GM21447 (cell line): Measurements from ENCODE around the gene TUBB6.

Experiments used
- ATAC-seq: cut with Tn5 transposase; IDR thresholded peaks from one replicate; pipeline ENCODE4 v1.9.1; 2021; ENCODE audit not compliant: unreplicated experiment

TUBB6 gene

DNA sequence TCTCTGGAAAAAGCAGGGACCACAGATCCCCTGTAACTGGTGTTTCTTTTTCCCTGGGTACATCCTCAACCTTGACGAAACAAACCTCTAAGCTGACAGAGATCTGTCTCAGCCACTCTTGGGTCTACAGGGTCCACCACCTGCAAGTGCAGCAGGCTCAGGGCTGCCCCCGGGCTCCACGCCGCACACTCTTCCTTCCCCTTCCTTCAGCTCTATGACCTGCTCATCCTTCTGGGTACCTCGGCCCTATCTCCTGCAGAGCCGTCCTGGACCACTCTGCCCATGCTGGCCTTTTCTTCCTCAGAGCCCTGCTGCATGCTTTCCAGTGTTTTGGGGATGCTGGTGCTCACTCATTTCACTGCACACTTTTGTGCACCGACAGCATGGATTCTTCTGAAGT, 27.5 kb downstream of the TUBB6 start:
- no peak for ATAC-seq

DNA sequence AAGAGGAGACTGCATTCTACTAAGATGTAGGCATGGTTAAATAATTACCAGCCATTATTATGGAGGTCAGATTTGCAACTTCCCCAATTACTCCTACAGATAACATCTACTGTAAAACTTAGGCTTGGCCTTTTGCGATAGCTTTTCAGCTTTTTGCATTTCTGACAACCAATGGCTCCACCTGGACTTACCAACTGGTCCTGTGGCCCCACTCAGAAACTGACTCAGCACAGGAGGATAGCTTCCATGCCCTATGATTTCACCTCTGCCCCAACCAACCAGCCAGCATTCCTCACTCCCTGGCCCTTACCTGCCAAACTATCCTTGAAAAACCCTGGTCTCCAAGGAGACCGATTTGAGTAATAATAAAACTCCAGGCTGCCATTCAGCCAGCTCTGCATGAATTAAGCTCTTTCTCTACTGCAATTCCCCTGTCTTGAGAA, 28.2 kb downstream of the TUBB6 start:
- ATAC-seq: no peak

GRCh38 chr18:12336887-12337286, 28.8 kb downstream of the TUBB6 start:
- no peak for ATAC-seq

DNA sequence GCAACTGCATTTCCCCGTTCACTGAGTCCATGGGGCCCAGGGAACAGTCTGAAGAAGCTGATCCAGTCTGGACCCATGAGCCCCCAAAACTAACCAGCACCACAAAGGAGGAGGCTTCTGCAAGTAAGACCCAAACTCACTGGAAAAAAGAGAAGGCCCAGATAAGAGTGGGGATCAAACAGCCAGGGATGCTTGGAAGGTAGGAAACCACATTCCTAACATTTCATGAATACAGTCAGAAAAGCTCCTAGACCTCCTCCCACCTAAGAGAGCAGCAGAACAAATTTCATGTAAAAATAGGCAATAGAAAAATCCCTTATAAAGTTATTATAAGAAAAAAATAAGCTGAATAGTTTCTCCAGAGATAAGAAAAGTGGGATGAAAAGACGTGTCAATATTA, 30.3 kb downstream of the TUBB6 start:
- ATAC-seq: no peak

DNA sequence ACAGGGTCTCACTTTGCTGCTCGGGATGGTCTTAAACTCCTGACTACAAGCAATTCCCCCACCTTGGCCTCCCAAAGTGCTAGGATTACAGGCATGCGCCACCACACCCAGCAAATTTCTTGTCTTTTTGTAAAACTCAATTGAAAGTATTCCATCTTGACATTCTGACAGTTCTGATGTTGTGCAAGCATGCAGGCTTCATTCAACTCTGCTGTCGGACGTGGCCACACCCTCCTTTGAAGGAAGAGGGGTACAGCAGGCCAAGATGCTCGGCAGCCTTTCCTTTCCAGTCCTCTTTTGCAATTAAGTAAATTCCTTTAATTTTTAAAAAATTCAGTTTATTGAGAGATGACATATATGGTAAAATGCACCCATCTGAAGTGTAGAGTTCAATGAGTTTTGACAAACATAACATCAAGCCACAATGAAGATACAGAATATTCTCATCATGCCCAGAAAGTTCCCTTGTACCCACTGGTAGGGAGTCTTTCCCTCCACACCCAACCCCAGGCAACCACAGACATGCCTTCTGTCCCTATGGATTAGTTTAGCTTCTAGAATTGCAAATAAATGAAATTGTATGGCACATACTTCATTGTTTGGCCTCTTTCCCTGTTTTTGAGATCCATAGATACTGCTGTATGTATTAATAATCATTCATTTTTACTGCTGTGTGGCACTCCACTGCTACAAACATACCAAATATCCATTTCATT, 33.1 kb downstream of the TUBB6 start:
- no peak for ATAC-seq

DNA sequence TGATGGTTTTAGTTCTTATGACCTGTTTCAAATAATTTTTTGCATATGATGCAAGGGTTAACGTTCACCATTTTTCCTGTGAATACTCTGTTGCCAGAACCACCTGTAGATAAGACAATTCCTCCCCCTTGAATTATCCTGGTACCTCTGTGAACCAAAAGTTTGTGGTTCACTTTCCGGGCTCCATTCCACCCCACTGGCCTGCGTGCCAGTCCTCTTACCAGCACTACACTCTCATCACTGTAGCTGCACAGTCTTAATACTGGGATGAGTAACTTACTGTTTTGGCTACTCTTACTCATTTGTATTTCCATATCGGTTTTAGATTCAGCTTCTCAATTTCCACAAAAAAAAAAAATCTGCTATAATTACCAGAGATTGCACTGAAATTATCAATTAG, 34.6 kb downstream of the TUBB6 start:
- no peak for ATAC-seq

- ATAC-seq: no peak
Measured at GRCh38 chr18:12345491-12346239, 37.6 kb downstream of the TUBB6 start.

GRCh38 chr18:12346240-12346565, 38.2 kb downstream of the TUBB6 start:
- ATAC-seq: no peak

- no peak for ATAC-seq
Measured at GRCh38 chr18:12347895-12348294, 39.9 kb downstream of the TUBB6 start.

- no peak for ATAC-seq
Measured at GRCh38 chr18:12352188-12352587, 44.1 kb downstream of the TUBB6 start.

DNA sequence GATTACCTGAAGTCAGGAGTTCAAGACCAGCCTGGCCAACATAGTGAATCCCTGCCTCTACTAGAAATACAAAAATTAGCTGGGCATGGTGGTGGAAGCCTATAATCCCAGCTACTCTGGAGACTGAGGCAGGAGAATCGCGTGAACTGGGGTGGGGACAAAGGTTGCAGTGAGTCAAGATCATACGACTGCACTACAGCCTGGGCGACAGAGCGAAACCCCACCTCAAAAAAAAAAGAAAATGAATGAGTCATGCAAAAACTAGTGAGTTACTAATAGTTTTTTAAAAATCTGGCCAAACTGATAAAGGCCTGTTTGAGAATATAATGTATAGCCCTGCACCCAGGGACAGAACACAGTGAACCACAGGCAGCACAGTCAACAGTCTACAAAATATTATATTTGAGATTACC, 51.5 kb downstream of the TUBB6 start:
- no peak for ATAC-seq

- ATAC-seq: no peak
Measured at GRCh38 chr18:12361770-12362378, 53.8 kb downstream of the TUBB6 start.

- ATAC-seq: no peak
Measured at GRCh38 chr18:12362473-12363174, 54.6 kb downstream of the TUBB6 start.

GRCh38 chr18:12366379-12366778, 58.3 kb downstream of the TUBB6 start:
- ATAC-seq: no peak

- no peak for ATAC-seq
Measured at GRCh38 chr18:12366784-12367183, 58.7 kb downstream of the TUBB6 start.

DNA sequence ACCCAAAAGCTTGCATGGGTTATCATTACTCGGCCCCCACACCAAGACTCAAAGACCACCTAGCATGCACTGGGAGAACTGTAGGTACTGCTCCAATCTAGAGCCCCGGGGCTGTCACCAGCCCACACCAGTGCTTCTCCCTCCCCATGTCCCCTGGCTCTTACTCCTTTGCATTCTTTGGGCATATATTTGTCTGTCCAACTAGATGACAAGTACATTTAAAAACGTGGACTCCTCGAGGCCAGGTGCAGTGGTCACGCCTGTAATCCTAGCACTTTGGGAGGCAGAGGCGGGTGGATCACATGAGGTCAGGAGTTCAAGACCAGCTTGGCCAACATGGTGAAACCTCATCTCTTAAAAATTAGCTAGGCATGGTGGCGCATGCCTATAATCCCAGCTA, 61.2 kb downstream of the TUBB6 start:
- no peak for ATAC-seq

DNA sequence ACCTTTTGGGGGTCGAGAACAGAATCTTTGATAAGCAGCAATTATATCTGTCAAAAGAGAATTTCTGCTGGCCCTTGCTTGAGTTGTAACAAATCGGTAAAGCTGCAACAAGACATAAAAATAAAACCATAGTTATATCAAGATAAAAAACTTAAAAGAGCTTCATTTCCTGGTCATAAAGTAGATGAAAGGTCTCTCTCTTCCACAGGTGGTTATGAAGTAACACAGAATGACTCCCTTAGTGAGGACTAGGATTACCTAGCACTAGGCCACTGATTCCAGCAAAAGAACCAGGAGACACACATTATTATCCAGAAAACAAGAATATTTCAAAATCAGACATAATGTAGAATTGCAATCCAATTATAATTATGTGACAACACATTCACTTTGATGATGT, 63.5 kb downstream of the TUBB6 start:
- ATAC-seq: no peak

DNA sequence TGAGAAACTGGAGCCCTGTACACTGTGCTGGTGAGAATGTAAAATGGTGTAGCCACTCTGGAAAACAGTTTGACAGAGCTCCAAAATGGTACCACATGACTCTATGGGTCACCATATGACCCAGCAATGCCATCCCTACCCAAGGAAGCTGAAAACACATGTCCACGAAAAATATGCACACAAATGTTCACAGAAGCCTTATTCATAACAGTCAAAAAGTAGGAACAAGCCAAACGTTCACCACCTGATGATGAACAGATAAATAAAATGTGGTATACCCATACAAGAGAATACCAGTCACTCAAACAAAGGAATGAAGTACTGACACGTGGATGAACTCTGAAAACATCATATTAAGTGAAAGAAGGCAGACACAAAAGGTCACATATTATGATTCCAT, 64.4 kb downstream of the TUBB6 start:
- no peak for ATAC-seq

- no peak for ATAC-seq
Measured at GRCh38 chr18:12373116-12373770, 65.2 kb downstream of the TUBB6 start.

GRCh38 chr18:12373771-12374116, 65.7 kb downstream of the TUBB6 start:
- ATAC-seq: no peak

- ATAC-seq: no peak
Measured at GRCh38 chr18:12374401-12374800, 66.4 kb downstream of the TUBB6 start.
